Inflammatory macrophage (primary cell): ENCODE results near the gene HMBS.
A peak's percentile ranks its signal among the peaks of the same experiment; 100 is the strongest.
"Not testable (repeated sequence)": the region's sequence is repeated elsewhere in the genome, so short reads cannot be mapped to it uniquely, and the experiment has no call there.

Source experiments
- DNase-seq, 2 donors: peaks; one replicate each; pipeline ENCODE4 v3.0.0-alpha.2; 2020 to 2022

Gene HMBS

GRCh38 chr11:119121811-119122124, 37.1 kb downstream of the HMBS start:
- DNase-seq = no peak

GRCh38 chr11:119125821-119126220, 41.1 kb downstream of the HMBS start:
- no peak for DNase-seq

- DNase-seq = no peak
These were observed 42.1 kb downstream of the HMBS start for GRCh38 chr11:119126675-119127268.

GRCh38 chr11:119130662-119131061, 46.0 kb downstream of the HMBS start:
- no peak for DNase-seq

GRCh38 chr11:119134389-119134978, 49.8 kb downstream of the HMBS start:
- DNase-seq = peak; percentile 73 to 76

- not testable (repeated sequence) for DNase-seq
These were observed 54.6 kb downstream of the HMBS start for GRCh38 chr11:119139276-119139675.
